ENCODE data around the gene NEDD9.

GRCh38 chr6:11160199-11160598 is 72.3 kb downstream of the NEDD9 start:
- TF ChIP-seq EZH2phosphoT487 (IDR thresholded peaks at IDR 0.05; ENCODE audit: borderline replicate concordance, low read length): no peak
- no peak for TF ChIP-seq CTCF (IDR thresholded peaks at IDR 0.05; ENCODE audit: low read depth, low read length, poor library complexity, severe bottlenecking)
